Activated CD4-positive, alpha-beta T cell treated with anti-CD3 and anti-CD28 coated beads, Interleukin-2, amount 50 U/mL, for 24 hours (primary cell): ENCODE data around the gene BLVRA.
"Not testable (repeated sequence)": the region's sequence is repeated elsewhere in the genome, so short reads cannot be mapped to it uniquely, and the experiment has no call there.

Experiments
- DNase-seq, 2 donors: peaks; one replicate each; pipeline ENCODE4 v3.0.0-alpha.2; 2020; ENCODE audit warnings: low read depth in 1 of 2, low spot score in 1 of 2

The BLVRA gene

GRCh38 chr7:43799605-43800004 is 41.1 kb downstream of the BLVRA start:
- DNase-seq, result no peak

- DNase-seq, result no peak
Observed at GRCh38 chr7:43803865-43804264, 45.4 kb downstream of the BLVRA start.

- DNase-seq, result no peak
Observed at GRCh38 chr7:43808410-43808809, 49.9 kb downstream of the BLVRA start.

GRCh38 chr7:43810195-43810941 is 51.9 kb downstream of the BLVRA start:
- DNase-seq, result peak; percentile 4 to 11

GRCh38 chr7:43815373-43815772 is 56.9 kb downstream of the BLVRA start:
- DNase-seq, result no peak

GRCh38 chr7:43816046-43816797 is 57.7 kb downstream of the BLVRA start:
- not testable (repeated sequence) for DNase-seq

- not testable (repeated sequence) for DNase-seq
Observed at GRCh38 chr7:43823425-43823824, 64.9 kb downstream of the BLVRA start.

- DNase-seq, result no peak
Observed at GRCh38 chr7:43823941-43824340, 65.5 kb downstream of the BLVRA start.

- DNase-seq, result not testable (repeated sequence)
Observed at GRCh38 chr7:43824513-43824912, 66.0 kb downstream of the BLVRA start.

- DNase-seq, result no peak
Observed at GRCh38 chr7:43824963-43825362, 66.5 kb downstream of the BLVRA start.

- no peak for DNase-seq
Observed at GRCh38 chr7:43825391-43825808, 66.9 kb downstream of the BLVRA start.

GRCh38 chr7:43830917-43831316 is 72.4 kb downstream of the BLVRA start:
- not testable (repeated sequence) for DNase-seq

- DNase-seq, result peak; percentile 11 to 25
Observed at GRCh38 chr7:43834463-43835251, 76.2 kb downstream of the BLVRA start.

GRCh38 chr7:43838201-43838658 is 79.8 kb downstream of the BLVRA start:
- no peak for DNase-seq

GRCh38 chr7:43843296-43843695 is 84.8 kb downstream of the BLVRA start:
- no peak for DNase-seq

- no peak for DNase-seq
Observed at GRCh38 chr7:43844257-43844656, 85.8 kb downstream of the BLVRA start.

- DNase-seq, result no peak
Observed at GRCh38 chr7:43844662-43845061, 86.2 kb downstream of the BLVRA start.

GRCh38 chr7:43847496-43847895 is 89.0 kb downstream of the BLVRA start:
- no peak for DNase-seq

- no peak for DNase-seq
Observed at GRCh38 chr7:43849047-43849446, 90.6 kb downstream of the BLVRA start.

- no peak for DNase-seq
Observed at GRCh38 chr7:43850348-43851116, 92.1 kb downstream of the BLVRA start.

GRCh38 chr7:43851805-43852204 is 93.3 kb downstream of the BLVRA start:
- DNase-seq, result no peak
